ENCODE data around the gene RIPOR2. TPM values are rescaled to one million over a fixed set of nuclear protein-coding genes. Genes with fewer than 3 reads are reported as not detected.

RIPOR2 gene
- total and polyA plus RNA-seq, 10 of the 15 experiments (the other 5 are each of a cell fraction or from before 2014, with no cell fraction given), result 22.2 to 48.2 (median 34.7) TPM

GRCh38 chr6:24957199-24957598 lies 21.4 kb upstream of the RIPOR2 start:
- TF ChIP-seq RBBP5 (conservative IDR thresholded peaks at IDR 0.05) (no peak), HCFC1 (IDR thresholded peaks at IDR 0.05; ENCODE audit: low read length) (no peak), SUZ12 (IDR thresholded peaks at IDR 0.05; ENCODE audit: unreplicated experiment) (no peak), CHD2 (IDR thresholded peaks at IDR 0.05; ENCODE audit: borderline replicate concordance, low read depth, low read length) (no peak), CHD1 (IDR thresholded peaks at IDR 0.05; ENCODE audit: low read depth, low read length) (no peak), POLR2A (IDR thresholded peaks at IDR 0.05; ENCODE audit: low read depth, low read length) (no peak), BCLAF1 (IDR thresholded peaks at IDR 0.05) (no peak), ESRRA (IDR thresholded peaks at IDR 0.05; ENCODE audit: low read length) (no peak), BRCA1 (IDR thresholded peaks at IDR 0.05; ENCODE audit: low read depth, low read length) (no peak), SMARCA5 (IDR thresholded peaks at IDR 0.05) (no peak), TCF12 (IDR thresholded peaks at IDR 0.05; ENCODE audit: low read depth, low read length) (no peak), MXI1 (IDR thresholded peaks at IDR 0.05; ENCODE audit: low read depth, low read length) (no peak), TARDBP (IDR thresholded peaks at IDR 0.05; ENCODE audit: borderline replicate concordance) (no peak), RAD51 (IDR thresholded peaks at IDR 0.05) (no peak), SIX5 (IDR thresholded peaks at IDR 0.05; ENCODE audit: low read depth, low read length, severe bottlenecking) (no peak), KDM1A (IDR thresholded peaks at IDR 0.05; ENCODE audit: borderline replicate concordance) (no peak), HDAC2 (IDR thresholded peaks at IDR 0.05) (no peak), PAX8 (IDR thresholded peaks at IDR 0.05) (no peak)
- TF ChIP-seq, protein P1, sequence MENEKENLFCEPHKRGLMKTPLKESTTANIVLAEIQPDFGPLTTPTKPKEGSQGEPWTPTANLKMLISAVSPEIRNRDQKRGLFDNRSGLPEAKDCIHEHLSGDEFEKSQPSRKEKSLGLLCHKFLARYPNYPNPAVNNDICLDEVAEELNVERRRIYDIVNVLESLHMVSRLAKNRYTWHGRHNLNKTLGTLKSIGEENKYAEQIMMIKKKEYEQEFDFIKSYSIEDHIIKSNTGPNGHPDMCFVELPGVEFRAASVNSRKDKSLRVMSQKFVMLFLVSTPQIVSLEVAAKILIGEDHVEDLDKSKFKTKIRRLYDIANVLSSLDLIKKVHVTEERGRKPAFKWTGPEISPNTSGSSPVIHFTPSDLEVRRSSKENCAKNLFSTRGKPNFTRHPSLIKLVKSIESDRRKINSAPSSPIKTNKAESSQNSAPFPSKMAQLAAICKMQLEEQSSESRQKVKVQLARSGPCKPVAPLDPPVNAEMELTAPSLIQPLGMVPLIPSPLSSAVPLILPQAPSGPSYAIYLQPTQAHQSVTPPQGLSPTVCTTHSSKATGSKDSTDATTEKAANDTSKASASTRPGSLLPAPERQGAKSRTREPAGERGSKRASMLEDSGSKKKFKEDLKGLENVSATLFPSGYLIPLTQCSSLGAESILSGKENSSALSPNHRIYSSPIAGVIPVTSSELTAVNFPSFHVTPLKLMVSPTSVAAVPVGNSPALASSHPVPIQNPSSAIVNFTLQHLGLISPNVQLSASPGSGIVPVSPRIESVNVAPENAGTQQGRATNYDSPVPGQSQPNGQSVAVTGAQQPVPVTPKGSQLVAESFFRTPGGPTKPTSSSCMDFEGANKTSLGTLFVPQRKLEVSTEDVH (IDR thresholded peaks at IDR 0.05; ENCODE audit: low read depth, partially characterized antibody), result no peak
- TF ChIP-seq, protein P2, sequence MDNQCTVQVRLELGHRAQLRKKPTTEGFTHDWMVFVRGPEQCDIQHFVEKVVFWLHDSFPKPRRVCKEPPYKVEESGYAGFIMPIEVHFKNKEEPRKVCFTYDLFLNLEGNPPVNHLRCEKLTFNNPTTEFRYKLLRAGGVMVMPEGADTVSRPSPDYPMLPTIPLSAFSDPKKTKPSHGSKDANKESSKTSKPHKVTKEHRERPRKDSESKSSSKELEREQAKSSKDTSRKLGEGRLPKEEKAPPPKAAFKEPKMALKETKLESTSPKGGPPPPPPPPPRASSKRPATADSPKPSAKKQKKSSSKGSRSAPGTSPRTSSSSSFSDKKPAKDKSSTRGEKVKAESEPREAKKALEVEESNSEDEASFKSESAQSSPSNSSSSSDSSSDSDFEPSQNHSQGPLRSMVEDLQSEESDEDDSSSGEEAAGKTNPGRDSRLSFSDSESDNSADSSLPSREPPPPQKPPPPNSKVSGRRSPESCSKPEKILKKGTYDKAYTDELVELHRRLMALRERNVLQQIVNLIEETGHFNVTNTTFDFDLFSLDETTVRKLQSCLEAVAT (IDR thresholded peaks at IDR 0.05), result no peak
- no peaks in the 10 kb centered on the region for H3K79me2 ChIP-seq (ENCODE audit: control insufficient read depth, insufficient read depth, low read length)
- in situ Hi-C loops (cut with MboI) (no loop called here), intact Hi-C loops (cut with micrococcal nuclease; ENCODE audit: unreplicated experiment) (no loop called here)
- no peak for FAIRE-seq
- H3K4me3 ChIP-seq, result no peak overlapping the region
- H3K36me3 ChIP-seq (ENCODE audit: control insufficient read depth in 2 of 2, insufficient read depth in 2 of 2, low read length in 1 of 2), result no peaks in the 10 kb centered on the region
- no peak overlapping the region for H3K4me2 ChIP-seq (ENCODE audit: control insufficient read depth, insufficient read depth)
- H3K27ac ChIP-seq (ENCODE audit: control insufficient read depth, insufficient read depth), result no peak overlapping the region
- H3K9ac ChIP-seq (ENCODE audit: control insufficient read depth, insufficient read depth, low read length), result no peak overlapping the region
- ChIA-PET SMC1A (ENCODE audit: uncharacterized antibody, unreplicated experiment) (interaction anchor here (0.9 to 1.7 kb wide), 10 partner anchors 8 to 114 kb away, joined by 3 to 8 read pairs (median 3); no protein-coding TSS in a partner anchor), CTCF (interaction anchor here (1.1 to 1.9 kb wide), 3 partner anchors 18 to 34 kb away, joined by 3 to 7 read pairs (median 7); no protein-coding TSS in a partner anchor), POLR2A (no interaction called here), RAD21 (ENCODE audit: unreplicated experiment) (interaction anchor here (1.9 kb wide), 1 partner anchor 35 kb away, joined by 6 read pairs; no protein-coding TSS in a partner anchor)
- ATAC-seq, result no peak
- no peak for DNase-seq (ENCODE audit: low read depth, low spot score)
- no peaks in the 10 kb centered on the region for H4K20me1 ChIP-seq (ENCODE audit: control insufficient read depth, insufficient read depth)
- 90% methylated on average over 3 of the region's 3 CpGs for WGBS (ENCODE audit: insufficient coverage, insufficient replicate concordance, low lambda C conversion rate, missing lambda C conversion rate)
- H3K9me3 ChIP-seq (replicated peaks; ENCODE audit: control insufficient read depth, insufficient read depth, low read length), result no peaks in the 10 kb centered on the region; the same call in 2 of the 3 replicates
- peaks cover 14% of the 10 kb centered on the region for H3K4me1 ChIP-seq (ENCODE audit: control insufficient read depth, insufficient read depth, low read length)
- BruUV-seq (replicated peaks), result no TSS peak
- H3K27me3 ChIP-seq (replicated peaks in 1 of 2; ENCODE audit: control insufficient read depth in 2 of 2, insufficient read depth in 2 of 2, low read length in 1 of 2), result no peaks in the 10 kb centered on the region
- H2AFZ ChIP-seq (ENCODE audit: control insufficient read depth, low read depth, low read length), result no peak overlapping the region
